Measurements from ENCODE around the gene RPL23. TPM values are rescaled to one million over a fixed set of nuclear protein-coding genes. Genes with fewer than 3 reads are reported as not detected.

The RPL23 gene
- total and polyA plus RNA-seq, 9 of the 15 experiments (the other 6 are each of a cell fraction or from before 2014, with no cell fraction given) = 1,745 to 3,667 (median 3,096) TPM

- TF ChIP-seq THRA (IDR thresholded peaks at IDR 0.05) (no peak), ID3 (CRISPR knock-in tag; IDR thresholded peaks at IDR 0.05) (no peak), ID3 (tag; IDR thresholded peaks at IDR 0.05) (no peak), CREB1 (IDR thresholded peaks at IDR 0.05) (0 out of 2 replicates have a peak, but pooled peaks have one; percentile 31), CREB1 (CRISPR knock-in tag; IDR thresholded peaks at IDR 0.05) (no peak), NFIC (IDR thresholded peaks at IDR 0.05) (peak; percentile 49; the same call in 1 of the 2 replicates), TBL1XR1 (IDR thresholded peaks at IDR 0.05; ENCODE audit: low read length in 2 of 2) (peak in 1 of 2 experiments; percentile 67; a peak in 2 of 4 replicates), ZKSCAN3 (CRISPR knock-in tag; IDR thresholded peaks at IDR 0.05) (no peak), USF1 (CRISPR knock-in tag; IDR thresholded peaks at IDR 0.05) (no peak), AFF1 (IDR thresholded peaks at IDR 0.05; ENCODE audit: low read depth in 1 of 2, partially characterized antibody in 2 of 2) (peak in 1 of 2 experiments; percentile 22), RBFOX2 (IDR thresholded peaks at IDR 0.05; ENCODE audit: low read depth, low read length) (peak; percentile 50; the same call in 1 of the 2 replicates), HDGF (IDR thresholded peaks at IDR 0.05) (no peak; the same call in 1 of the 2 replicates), ZNF384 (IDR thresholded peaks at IDR 0.05; ENCODE audit: low read depth, low read length) (no peak), CBX3 (IDR thresholded peaks at IDR 0.05; ENCODE audit: borderline replicate concordance in 1 of 2, low read length in 2 of 2) (no peak), PHTF2 (CRISPR knock-in tag; IDR thresholded peaks at IDR 0.05) (no peak), DACH1 (IDR thresholded peaks at IDR 0.05; ENCODE audit: partially characterized antibody) (no peak)
- TF ChIP-seq, protein P1, sequence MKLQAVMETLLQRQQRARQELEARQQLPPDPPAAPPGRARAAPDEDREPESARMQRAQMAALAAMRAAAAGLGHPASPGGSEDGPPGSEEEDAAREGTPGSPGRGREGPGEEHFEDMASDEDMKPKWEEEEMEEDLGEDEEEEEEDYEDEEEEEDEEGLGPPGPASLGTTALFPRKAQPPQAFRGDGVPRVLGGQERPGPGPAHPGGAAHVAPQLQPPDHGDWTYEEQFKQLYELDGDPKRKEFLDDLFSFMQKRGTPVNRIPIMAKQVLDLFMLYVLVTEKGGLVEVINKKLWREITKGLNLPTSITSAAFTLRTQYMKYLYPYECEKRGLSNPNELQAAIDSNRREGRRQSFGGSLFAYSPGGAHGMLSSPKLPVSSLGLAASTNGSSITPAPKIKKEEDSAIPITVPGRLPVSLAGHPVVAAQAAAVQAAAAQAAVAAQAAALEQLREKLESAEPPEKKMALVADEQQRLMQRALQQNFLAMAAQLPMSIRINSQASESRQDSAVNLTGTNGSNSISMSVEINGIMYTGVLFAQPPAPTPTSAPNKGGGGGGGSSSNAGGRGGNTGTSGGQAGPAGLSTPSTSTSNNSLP (IDR thresholded peaks at IDR 0.05; ENCODE audit: borderline replicate concordance, low read depth, low read length) = 0 out of 2 replicates have a peak, but pooled peaks have one; percentile 49
- TF ChIP-seq, protein P2, sequence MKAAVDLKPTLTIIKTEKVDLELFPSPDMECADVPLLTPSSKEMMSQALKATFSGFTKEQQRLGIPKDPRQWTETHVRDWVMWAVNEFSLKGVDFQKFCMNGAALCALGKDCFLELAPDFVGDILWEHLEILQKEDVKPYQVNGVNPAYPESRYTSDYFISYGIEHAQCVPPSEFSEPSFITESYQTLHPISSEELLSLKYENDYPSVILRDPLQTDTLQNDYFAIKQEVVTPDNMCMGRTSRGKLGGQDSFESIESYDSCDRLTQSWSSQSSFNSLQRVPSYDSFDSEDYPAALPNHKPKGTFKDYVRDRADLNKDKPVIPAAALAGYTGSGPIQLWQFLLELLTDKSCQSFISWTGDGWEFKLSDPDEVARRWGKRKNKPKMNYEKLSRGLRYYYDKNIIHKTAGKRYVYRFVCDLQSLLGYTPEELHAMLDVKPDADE (conservative IDR thresholded peaks at IDR 0.05; ENCODE audit: control insufficient read depth, low read depth, low read length) = no peak
Measured at GRCh38 chr17:38871247-38872015, 17.9 kb upstream of the RPL23 start (continued).
